ENCODE measurements around the gene KLHL12.

Gene KLHL12

DNA sequence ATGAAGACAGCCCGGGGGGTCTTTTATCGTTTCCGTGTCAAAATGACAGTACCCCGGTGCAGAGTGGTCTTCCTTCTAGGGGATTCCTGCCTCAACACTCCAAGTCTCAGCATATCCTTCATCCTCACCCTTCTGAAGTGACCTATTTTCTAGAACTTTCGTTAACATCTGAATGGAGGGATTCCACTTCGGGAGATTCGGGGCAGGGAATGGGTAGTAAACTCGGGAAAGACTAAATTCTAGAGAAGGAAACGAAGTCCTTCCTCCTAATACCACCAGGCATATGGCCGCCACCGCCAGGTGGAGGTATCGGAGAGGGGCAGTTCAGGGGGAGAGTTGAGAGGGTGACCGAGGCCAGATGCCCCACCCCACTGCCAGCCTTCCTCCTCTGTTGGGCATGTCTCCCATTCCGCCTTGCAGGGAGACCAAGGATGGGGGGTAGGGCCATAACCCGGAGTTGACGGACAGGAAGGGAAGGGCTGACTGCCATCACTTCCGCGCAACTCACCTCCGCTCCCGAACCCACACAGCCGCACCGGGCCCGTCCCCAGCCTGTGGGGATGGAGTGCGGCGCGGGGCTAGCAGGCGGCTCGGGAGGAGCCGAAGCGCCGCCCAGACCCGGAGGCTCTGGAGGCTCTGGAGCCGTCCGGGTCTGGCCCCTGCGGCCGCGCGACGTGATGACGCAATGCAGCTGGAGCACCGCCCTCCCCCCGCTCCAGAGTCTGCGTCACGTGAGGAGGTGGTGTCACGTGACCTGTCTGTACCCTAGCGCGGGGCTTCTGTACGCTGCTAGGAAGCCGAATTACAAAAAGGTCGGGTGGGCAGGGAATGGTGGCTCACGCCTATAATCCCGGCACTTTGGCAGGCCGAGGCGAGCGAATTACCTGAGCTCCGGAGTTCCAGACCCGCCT is at the start of gene KLHL12:
Gene KLHL12 (minus strand): TSS at position 654 of the 911 bp plus-strand sequence. CDS start 2,072 bp downstream, outside the sequence.
- DNase-seq = peak; percentile 92

DNA sequence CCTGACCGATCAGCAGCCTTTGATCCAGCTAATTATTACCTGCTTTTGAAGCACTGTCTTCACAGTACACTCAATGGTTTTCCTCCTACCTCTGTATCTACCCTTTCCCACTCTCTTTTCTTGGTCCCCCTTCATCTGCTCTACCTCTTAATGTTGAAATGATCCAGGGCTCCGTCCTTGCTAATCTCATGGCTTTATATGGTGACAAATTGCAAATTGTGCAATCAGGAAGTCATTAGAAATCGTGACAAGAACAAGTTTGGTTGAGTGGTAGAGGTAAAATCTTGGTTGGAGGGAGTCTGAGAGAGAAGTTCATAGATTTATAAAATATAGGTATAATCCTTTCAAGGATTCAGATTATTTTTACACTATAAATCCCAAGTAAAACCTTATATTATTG is 49.6 kb upstream of the KLHL12 start:
- peak; percentile 68 for DNase-seq

DNA sequence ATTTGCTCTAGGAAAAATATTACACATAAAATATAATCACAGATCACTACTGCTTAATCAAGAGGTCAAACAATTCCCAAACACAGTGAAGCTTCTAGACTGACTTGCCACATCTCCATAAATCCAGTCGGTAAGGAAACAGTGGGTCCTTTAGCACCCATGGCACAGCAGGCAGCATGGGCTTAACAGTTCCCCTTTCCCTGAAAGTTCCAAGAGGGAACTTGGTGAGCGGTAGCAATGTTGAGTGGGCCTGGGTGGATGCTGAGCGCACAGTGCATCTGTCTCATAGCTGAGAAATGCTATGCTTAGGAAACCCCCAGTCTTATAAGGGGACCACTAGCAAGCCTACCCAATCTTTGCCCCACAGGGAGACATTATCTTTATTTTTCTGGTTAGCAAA is 47.8 kb upstream of the KLHL12 start:
- DNase-seq = no peak

DNA sequence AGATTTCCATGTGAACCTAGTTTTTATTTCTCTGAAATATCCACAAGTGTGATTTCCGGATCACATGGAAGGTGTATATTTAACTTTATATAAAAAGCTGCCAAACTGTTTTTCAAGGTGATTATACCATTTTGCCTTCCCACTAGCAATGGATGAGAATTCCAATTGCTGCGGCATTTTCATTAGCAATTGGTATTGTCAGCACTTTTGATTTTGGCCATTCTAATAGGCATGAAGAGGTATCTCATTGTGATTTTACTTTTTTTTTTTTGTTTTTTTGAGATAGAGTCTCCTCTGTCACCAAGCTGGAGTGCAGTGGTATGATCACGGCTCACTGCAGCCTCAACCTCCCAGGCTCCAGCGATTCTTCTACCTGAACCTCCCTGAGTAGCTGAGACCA is 45.0 kb upstream of the KLHL12 start:
- no peak for DNase-seq

DNA sequence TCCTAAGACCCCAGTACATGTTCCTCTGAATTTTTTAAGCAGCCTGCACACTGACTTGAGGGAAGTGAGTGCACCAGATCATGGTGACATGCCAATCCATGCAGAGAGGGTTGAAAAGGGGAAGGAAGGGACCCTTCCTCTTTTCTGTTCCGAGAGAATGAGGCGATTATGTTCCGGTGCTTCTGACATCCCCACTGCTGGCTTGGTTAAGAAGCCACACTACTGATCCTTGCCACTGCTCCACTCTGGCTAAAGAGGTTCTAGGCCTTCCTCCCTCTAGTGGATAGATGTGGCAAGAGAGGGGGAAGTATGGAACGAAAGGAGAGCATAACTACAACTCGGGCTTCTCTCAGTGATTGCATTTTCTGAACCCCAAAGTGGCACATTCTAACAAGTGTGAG is 41.9 kb upstream of the KLHL12 start:
- DNase-seq = peak; percentile 99

DNA sequence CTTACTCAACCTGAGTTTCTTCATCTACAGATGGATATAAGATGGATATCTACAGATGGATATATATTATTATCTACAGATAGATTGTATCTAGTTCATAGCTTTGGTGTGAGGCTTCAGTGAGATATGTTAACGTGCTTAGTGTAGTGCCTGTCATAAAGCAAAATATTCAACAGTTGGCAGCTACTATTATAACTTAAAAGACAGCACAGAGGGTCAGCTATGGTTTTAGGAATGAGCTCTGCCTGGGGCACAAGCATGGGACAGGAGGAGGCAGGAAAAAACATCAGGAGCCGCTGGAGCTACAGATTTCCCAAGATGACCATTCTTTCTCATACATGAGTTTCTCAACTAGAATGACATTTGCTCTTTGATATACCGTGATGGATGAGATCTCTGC is 41.3 kb upstream of the KLHL12 start:
- DNase-seq = no peak

DNA sequence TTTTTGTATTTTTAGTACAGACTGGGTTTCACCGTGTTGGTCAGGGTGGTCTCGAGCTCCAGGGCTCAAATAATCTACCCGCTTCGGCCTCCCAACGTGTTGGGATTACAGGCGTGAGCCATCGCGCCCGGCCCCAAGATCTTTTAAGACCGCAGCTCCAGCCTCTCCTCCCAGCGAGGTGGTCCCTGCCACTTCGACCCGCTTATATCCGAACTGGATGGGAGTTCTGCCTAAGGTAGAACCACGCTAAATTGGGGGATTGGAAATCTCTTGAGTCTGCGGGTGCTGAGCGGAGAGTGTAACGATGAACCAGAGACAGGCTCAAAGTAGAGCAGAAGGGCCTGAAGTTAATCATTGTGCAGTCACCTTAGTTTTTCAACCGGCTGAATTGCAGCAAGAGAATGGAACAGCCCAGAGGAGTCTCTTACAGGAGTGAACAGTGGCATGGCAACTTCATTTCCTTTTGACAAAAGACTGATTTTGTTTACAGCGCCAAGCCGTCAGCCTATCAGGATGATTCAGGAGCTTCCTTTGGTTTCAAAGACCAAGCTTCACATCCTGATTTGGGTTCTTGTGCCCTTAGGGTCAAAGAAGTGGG is 40.7 kb upstream of the KLHL12 start:
- DNase-seq = peak; percentile 80

- no peak for DNase-seq
Measured at GRCh38 chr1:202966006-202966898, 39.2 kb upstream of the KLHL12 start.

- no peak for DNase-seq
Measured at GRCh38 chr1:202965422-202965821, 38.4 kb upstream of the KLHL12 start.

DNA sequence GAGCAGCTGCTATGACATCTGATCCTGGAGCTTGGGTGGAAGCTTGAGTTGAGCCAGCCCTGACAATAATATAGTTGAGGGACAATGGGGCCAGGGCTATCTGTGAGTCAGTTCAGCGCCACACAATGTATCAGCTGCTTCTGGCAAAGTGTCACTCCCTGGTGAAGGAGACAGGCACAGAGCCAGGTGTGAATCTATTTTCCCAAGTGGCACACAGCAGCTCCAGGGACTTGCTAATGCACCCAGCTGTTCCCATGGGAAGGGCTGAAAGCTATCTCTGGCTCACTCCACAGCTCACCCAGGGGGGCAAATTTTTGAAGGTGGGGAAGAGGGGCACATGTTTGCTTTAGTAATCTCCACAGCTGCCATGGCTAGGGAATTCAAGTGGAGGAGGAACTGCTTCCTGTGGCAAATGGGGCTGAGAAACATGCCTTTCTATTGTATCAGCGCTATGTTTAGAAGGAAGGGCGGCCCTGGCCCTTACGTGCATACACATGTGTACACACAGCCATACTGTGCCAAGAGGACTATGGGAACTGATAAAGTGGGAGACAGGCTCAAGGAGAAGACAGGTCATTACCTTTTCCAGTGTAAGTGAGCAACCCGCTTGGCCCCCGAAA is 37.9 kb upstream of the KLHL12 start:
- DNase-seq = no peak

DNA sequence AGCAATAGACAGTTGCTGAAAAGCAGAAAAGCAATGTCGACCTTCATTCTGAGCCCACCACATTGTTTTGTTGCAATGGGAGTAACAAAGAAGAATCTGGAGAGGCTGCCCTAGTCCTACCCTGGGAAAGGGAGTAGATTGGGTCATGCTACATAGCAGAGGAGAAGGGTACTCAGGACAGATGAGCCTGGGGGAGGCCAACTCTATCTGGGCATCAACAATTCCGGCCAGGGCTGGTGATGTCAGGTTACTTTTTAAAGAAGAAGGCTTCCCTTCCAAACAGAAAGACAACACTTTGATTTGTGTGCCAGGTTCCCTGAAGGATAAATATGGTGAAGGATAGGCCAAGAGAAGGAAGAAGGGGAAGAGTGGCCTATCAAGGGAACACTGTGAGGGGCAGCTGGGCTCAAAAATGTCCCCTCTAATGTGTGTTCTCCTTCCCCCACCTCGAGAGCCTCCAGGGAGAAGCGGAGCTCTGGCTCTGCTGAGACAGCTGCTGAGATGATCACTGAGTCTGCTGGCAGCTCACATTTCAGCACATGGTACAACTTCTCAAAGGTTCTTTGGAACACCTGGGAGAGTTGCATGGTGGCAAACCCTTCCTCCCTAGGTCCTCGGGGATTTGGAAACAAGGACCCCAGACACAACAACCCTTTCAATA is 34.3 kb upstream of the KLHL12 start:
- no peak for DNase-seq

- DNase-seq = no peak
Measured at GRCh38 chr1:202959276-202959620, 32.2 kb upstream of the KLHL12 start.

GRCh38 chr1:202958544-202959275 is 31.7 kb upstream of the KLHL12 start:
- DNase-seq = no peak

GRCh38 chr1:202957733-202958543 is 30.9 kb upstream of the KLHL12 start, which contains the start of gene ADIPOR1:
ADIPOR1 (minus strand) TSS chr1:202958312; CDS start chr1:202951070, 7,242 bp downstream.
- peak; percentile 74 for DNase-seq

DNA sequence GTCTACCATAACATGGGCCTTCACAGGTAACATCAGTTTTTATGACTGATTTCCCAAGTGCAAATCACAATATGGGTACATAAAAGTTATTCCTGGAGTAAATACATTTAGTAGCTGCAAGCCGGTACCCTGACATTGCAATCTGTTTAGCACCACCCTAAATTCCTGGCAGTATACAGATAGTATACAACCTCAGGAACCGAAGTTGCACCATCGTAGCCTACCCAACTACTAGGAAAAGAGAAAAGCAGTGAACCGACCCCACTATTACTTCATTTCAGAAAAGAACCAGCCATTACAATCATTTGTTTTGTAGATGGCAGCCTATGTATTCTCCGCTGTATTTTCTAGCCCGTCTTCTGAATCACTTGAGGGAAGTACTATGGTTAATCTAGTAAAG is 29.9 kb upstream of the KLHL12 start:
- DNase-seq = no peak

- no peak for DNase-seq
Measured at GRCh38 chr1:202954057-202954745, 27.2 kb upstream of the KLHL12 start.

GRCh38 chr1:202953392-202953791 is 26.4 kb upstream of the KLHL12 start:
- DNase-seq = no peak

DNA sequence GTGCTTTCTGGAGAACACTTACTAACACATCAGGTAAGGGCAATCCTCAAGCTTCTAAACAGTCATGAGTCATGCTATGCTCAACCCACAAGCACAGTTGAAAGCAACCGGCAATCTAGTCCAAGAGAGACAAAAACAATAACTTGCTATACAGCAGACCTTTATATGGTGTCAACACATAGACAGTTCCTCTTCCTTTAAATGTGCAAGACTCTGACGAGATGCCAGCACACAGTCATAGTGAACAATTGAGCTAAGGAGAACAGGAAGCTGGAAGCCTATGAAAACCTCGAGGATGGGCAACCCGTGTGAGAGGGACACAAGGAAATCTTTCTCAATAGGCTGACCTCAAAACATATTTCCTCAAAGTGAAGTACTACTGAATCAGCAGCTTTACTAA is 25.8 kb upstream of the KLHL12 start:
- DNase-seq = peak; percentile 99

GRCh38 chr1:202952099-202952498 is 25.1 kb upstream of the KLHL12 start:
- no peak for DNase-seq

GRCh38 chr1:202951437-202951836 is 24.4 kb upstream of the KLHL12 start:
- DNase-seq = no peak

Measured in MV-4-11 (cell line).